GM20431 (cell line): Measurements from ENCODE around the gene OGDH.

ENCODE experiments used
- in situ Hi-C: fragments of 300-500 bp; cut with MseI, MboI; formaldehyde crosslinking; loops from one replicate; pipeline ENCODE4 v1.15.0; 2020; ENCODE audit warnings: low sequenced_read_pairs; ENCODE audit not compliant: unreplicated experiment

The OGDH gene

DNA sequence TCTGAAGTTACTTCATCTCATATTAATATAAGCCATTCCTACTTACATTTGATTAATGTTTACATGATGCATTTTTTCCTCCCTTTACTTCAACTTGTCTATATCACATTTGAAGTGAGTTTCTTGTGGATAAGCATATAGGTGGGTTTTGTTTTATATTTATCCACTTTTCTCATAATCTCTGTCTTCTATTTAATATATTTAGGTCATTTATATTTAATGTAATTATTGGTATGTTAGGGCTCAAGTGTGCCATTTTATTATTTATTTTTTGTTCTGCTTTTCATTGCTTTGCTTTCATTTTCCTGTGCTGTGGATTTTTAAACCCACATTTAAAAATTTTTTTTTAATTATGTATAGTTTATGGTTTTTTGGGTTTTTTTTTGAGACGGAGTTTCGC lies 54.8 kb downstream of the OGDH start:
- in situ Hi-C loops: no loop called here

DNA sequence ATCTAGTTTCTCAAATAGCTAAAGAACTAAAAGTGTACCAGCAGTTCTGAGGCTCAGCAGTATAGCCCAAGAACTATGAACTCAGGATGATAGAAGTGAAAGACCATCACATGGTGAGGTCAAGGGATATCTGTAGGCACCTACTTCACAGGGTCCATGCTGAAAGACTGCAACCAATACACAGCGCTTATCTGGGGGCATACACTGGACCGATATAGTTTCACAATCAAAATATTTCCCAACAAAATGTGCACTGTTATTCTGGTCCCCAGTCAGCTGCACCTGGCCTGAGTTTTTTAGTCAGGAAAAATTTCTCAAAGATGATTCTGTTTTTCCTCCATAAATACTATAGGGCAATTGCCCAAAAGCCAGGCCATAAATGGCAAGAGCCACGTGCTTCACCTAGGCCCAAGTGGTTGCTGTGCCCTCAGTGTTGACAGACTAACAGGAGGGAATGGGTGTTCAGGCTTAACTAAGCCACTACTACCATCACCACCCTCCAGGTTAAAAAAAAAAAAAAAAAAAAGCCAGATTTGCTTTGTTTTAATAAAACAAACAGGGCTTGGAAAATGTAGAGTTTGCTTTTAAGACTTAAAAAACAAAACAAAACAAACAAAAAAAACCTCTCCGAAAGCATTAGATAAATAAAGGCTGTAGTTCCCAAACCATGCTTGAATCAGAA lies 58.5 kb downstream of the OGDH start:
- in situ Hi-C loops: no loop called here

DNA sequence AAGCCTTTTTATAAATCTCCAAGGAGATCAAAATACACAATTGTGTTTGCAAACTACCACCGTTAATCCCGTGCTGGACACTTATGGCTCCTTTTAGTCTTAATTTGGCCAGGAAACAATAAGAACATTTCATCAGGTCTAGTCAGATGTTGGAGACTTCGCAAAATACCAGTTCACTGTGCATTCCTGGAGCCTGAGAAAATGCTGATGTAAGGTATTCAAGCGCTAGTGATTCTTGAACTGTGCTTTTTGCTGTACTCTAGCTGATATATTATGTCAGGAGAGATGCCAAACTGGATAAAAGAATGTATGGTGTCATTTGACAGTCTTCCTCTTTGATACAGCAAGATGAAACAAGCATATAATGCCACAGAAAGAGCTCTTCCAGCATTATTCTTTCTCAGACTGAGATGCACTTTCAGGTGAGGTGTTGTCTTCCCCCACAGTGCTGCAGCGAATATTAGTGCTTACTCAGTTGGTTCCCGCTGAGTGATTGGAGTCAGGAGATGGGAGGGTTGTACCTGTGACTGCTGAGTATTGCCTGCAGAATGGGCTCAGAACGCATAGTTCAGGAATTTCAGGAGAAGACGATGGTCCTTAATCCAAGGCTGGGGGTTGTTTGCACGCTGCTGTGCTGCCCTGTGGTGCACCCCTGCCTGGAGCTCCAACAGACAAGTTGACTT lies 59.2 kb downstream of the OGDH start:
- in situ Hi-C loops: no loop called here

DNA sequence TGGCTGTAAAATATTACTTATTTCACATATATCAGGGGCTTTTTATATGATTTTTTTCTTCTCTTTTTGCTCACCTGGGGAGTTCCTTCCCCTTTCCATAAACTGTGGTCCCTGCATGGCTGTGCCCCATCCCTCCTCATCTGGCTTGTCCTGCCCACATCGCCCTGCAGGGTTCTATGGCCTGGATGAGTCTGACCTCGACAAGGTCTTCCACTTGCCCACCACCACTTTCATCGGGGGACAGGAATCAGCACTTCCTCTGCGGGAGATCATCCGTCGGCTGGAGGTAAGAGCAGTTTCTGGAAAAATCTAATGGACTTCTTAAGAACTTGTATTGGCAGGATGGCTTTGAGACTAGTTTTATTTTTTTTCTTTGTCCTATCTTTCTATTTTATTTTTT lies 60.1 kb downstream of the OGDH start:
- in situ Hi-C loops: no loop called here

DNA sequence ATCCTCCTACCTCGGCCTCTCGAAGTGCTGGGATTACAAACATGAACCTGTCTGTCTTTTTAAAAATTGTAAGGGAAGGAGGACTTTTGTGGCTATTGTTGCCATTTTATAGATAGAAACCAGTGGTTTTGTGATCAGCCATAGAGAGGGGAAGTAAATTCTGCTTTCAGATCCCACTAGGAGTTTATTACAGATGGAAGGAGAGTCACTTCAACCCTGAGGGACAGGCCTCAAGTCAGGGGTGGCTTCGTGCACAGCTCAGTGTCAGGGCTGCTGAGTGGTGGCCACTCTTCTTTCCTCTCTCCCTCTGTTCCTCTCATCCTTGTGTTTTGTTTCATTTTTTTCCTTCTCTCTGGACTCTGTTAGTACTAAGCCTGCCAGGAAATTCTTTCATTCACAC lies 60.8 kb downstream of the OGDH start:
- in situ Hi-C loops: no loop called here

DNA sequence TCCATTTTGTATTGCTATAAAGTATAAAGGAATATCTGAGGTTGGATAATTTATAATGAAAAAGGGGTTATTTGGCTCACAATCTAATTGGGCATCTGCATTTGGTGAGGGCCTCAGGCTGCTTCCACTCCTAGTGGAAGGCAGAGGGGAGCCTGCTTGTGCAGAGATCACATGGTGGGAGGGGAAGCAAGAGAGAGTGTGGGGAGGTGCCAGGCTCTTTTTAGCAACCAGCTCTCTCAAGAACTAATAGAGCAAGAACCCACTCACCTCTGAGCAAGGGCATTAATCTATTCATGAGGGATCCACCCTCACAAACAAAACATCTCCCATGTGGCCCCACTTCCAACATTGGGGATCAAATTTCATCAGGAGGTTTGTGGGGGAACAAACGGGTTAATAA lies 64.6 kb downstream of the OGDH start:
- in situ Hi-C loops: no loop called here

DNA sequence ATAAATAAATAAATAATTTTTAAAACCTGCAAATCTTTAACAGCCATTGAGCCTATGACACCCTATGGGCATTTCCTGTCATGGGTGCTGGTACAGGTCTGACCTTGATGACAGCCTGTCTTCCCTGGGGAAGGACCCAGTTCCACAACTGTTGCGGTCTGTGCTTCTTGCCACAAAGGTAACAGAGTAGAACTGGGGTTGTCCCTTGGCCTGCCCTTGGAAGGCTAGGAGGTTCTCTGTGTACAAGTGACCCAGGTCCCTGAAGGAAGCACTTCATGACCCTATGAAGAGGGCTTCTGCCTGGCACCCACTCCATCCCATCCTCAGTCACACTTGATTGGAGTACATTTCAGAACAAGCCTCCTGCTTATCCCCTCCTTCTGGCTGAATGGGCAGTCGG lies 66.9 kb downstream of the OGDH start:
- in situ Hi-C loops: no loop called here

DNA sequence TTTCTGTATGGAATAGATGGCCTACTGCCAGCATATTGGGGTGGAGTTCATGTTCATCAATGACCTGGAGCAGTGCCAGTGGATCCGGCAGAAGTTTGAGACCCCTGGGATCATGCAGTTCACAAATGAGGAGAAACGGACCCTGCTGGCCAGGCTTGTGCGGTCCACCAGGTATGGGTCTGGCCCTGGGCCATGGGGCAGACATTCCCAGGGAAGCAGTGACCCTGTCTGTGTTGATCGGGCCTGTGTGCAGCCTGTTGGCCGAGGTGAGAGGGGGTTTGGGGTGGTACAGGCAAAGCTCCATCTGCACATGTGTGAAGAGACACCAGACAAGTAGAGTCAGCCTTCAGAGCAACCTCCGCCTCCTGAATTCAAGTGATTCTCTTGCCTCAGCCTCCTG lies 67.3 kb downstream of the OGDH start:
- in situ Hi-C loops: no loop called here

DNA sequence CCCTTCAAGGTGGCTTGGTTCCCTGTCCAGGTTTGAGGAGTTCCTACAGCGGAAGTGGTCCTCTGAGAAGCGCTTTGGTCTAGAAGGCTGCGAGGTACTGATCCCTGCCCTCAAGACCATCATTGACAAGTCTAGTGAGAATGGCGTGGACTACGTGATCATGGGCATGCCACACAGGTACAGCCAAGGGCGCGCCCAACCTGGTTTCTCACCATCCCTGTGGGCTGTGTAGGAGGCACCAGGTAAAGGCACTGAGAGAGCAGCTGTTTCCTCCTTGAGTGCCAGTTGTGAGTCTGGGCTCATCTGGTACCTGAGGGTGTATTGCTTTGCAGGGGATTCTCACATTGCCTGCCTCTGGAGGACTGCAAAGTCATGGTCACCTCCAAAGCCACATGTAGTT lies 68.0 kb downstream of the OGDH start:
- in situ Hi-C loops: no loop called here

DNA sequence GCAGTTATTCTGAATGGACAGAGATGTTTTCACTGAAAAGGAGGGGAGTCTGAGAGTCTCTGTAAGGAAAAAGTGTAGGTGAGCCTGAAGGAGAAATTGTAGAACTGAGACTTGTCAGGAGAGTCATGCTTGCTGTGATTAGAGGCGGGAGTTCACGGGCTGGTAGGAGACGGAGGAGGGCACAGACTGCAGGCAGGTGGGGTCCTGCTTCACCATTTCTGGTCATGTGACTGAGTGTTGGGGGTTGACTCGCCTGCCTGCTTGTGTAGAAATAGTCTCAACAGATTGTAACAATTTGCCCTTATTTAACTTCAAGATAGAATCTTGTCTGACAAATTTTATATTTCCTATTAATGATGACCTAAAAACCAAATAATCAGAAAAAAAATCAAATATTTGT lies 70.3 kb downstream of the OGDH start:
- in situ Hi-C loops: no loop called here

DNA sequence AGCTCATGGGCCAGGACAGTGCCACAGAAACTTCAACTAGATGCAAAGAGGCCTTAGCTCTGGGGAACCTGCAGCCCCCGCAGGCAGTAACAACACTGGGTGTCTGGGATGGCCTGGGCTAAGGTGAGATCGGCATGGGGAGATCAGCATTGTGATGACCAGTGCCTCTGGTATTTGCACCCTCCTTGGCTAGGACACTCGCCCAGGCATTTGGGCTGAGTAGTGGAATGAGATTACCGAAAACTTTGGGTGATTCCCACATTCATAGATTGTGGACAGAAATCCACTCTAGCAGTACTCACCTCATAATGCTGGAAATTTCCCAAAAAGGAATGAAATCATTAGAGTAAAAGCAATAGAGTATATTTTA lies 71.7 kb downstream of the OGDH start:
- in situ Hi-C loops: no loop called here

DNA sequence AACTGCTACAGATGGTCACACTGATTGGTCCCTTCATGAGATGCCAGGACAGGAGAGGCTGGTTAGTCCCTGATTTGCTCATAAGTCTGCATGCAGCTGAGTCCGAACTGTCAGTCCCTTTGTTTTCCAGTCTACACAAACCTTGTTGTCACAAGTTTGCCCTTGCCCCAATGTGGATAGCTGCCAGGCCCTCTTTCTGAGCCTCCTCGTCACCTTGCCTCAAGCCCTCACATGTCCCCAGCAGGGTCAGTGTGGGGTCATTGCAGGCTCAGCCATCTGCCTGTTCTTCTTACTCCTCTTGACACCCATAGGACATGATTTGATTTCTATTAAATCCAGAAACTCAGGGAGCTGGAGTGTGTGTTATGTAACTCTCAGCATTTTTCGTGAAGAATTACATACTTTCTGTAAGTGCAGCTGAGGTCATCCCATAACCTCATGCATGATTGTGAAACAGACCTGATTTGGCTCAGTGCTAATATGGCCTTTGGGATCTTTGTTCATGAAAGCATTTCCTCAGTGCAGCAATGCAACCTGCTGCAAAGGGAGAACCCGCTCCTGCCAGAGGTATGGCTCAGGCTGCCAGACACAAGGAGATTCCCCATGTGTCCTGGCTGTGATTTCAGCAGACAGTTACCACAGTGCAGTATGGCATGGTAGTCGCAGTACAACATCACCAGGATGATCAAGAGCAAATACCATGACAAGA lies 72.2 kb downstream of the OGDH start:
- in situ Hi-C loops: no loop called here

DNA sequence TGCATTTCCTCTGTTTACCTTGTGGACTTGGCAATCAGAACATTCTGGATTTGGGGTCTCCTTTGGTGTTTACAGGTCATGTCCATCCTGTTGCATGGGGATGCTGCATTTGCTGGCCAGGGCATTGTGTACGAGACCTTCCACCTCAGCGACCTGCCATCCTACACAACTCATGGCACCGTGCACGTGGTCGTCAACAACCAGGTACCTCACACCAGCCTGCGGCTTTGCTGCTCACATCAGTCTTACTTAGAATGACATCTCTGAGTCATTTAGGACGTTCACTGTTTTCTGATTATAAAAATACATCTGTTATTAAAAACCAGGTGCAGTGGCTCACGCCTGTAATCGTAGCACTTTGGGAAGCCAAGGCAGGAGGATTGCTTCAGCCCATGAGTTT lies 75.2 kb downstream of the OGDH start:
- in situ Hi-C loops: no loop called here

DNA sequence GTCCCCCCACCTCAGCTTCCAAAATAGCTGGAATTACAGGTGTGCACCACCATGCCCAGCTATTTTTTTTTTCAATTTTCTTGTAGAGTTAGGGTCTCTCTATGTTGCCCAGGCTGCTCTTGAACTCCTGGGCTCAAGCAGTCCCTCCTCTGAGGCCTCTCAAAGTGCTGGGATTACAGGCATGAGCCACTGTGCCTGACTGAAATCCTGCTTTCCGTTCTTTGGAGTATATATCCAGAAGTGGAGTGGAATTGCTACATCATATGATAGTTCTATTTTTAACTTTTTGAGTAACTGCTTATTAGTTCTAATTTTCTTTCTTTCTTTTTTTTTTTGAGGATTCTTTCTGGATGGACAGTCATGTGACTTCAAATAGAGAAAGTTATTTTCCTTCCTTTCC lies 79.3 kb downstream of the OGDH start:
- in situ Hi-C loops: no loop called here

DNA sequence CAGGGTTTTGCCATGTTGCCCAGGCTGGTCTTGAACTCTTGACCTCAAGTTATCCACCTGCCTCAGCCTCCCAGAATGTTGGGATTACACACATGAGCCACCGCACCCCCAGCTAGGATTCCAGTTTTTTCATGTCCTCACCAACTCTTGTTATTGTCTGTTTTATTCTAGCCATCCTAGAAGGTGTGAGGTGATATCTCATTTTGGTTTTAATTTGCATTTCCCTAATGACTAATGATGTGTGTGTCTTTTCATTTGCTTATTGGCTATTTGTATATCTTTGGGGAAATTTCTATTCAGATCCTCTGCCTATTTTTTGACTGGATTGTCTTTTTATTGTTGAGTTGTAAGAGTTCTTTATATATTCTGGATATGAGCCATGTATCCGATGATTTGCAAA lies 83.0 kb downstream of the OGDH start:
- in situ Hi-C loops: no loop called here

DNA sequence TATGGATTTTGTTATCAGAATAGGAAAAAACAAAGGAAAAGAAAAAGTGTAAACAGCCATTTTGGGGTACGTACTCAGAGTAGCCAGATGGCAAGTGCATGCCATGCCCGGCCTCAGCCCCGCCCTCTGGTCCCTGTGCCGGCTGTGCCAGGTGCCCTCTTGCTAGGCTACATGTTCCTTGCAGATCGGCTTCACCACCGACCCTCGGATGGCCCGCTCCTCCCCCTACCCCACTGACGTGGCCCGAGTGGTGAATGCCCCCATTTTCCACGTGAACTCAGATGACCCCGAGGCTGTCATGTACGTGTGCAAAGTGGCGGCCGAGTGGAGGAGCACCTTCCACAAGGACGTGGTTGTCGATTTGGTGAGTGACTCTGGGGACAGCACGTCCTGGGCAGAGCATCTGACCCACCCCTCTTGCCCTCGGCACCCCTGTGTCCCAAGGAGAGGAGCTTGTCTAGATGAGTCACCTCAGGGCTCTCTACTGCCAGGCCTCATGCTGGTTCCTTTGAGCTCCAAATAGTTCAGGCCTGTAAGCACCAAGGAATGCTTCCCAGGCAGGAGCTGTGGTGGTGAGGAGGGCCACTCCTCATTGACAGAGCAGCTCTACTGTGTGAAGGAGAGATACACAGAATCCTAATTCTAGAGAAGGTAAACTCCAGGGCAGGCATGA lies 87.3 kb downstream of the OGDH start:
- in situ Hi-C loops: loop anchor here (5.0 kb wide), 1 partner anchor 39 kb away; no protein-coding TSS in a partner anchor

DNA sequence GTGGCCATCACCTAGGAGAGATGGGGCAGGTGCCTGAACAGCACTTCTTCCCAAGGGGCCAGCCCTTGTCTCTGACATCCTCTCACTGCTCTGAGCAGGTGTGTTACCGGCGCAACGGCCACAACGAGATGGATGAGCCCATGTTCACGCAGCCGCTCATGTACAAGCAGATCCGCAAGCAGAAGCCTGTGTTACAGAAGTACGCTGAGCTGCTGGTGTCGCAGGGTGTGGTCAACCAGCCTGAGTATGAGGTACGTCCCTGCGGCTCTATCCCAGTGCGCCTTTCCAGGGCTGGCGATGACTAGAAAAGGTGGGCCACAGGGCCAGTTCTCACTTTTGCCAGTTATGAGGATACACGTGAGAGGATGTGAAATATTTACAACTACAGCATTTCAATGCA lies 87.9 kb downstream of the OGDH start:
- in situ Hi-C loops: loop anchor here (5.0 kb wide), 1 partner anchor 38 kb away; no protein-coding TSS in a partner anchor

DNA sequence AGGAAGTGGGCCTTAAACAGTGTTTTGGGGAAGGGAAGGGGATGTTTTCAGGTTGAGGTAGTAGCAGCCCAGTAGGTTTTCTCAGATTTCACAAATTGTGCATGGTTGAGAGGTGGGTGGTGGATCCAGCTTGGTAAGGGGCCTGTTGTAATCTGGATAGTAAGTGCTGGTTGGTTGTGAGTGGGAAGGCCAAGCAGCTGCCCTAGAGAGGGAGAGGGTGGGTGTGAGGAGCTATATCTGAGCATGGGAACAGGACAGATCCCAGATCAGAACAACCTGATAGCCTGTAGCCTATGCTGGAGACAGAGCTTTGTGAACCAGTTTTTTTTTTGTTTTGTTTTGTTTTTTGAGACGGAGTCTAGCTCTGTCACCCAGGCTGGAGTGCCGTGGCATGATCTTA lies 88.3 kb downstream of the OGDH start:
- in situ Hi-C loops: loop anchor here (5.0 kb wide), 1 partner anchor 38 kb away; no protein-coding TSS in a partner anchor

DNA sequence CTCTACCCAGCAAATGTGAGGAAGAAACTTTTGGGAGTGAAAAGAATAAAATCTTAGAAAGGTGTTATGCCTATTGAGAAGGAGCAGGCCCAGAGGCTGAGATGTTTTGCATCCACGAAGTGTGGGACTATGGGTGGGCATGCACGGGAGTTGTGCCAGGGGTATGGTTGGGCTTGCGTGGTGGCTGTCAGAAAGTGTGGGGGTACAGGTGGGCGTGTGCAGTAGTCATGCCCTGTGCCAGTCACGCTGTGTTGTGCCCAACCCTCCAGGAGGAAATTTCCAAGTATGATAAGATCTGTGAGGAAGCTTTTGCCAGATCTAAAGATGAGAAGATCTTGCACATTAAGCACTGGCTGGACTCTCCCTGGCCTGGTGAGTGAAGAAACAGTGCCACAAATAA lies 89.3 kb downstream of the OGDH start:
- in situ Hi-C loops: no loop called here

DNA sequence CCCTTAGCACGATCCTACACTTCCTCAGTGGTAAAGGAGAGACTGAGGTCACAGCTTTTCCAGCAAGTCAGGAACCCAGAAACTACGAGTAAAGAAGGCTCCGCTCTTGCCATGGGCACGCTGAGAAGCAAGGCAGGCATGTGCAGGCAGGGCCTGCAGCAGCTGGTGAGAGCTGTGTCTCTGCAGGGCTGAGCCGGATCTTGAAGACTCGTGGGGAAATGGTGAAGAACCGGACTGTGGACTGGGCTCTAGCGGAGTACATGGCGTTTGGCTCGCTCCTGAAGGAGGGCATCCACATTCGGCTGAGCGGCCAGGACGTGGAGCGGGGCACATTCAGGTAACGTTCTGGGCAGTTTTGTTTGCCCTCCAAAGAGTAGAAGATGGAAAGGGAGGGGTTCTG lies 90.3 kb downstream of the OGDH start:
- in situ Hi-C loops: no loop called here
